ENCODE results near the gene CCSAP.

The CCSAP gene

DNA sequence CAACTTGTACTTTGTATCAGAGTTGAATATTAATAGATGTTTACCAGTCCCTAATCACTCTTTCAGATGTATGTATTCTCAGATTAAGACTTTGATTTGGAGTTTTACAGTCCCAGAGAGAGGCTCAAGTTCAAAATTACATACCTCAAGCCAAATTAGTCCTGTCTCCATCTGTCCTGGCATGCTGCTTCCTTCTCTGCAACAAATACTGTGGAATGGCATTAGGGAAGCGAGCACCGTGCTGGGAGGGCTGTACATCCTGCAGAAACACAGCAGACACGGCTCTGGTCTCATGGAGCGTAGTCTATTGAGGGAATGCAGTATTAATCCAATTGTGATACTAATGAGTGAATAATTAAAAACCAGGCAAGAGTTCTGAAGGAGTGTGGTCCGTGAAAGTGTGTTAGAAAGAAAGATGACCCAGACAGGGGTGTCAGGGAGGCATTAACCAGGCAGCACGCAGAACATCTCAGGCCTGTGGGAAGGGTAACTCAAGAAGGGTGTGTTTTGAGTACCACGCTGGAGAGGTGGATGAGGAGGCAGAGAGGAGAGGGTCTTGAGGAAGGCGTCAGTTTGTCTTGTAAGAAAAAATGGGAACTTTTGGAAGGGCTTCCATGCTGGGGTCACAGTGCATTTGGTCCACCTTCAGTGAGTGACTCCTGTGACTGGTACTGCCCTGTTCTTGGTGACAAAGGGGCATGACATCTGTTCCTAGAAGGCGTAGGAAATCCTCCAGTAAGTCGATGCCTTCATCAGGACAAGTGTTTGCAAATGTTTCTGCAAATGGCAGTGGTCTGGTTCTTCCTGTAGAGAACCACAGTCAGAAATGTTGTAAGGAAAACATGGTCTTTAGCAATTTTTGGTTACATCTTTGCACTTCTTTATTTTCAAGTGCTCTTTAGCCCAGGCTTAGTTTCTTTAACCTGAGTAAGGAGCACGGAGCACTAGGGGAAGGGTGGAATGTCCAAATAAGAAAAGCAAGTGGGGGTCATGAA, 70.4 kb downstream of the CCSAP start:
- TF ChIP-seq FOXP2 (optimal IDR thresholded peaks at IDR 0.05; ENCODE audit: borderline replicate concordance, extremely low read depth, extremely low read length, insufficient read depth) (no peak), POLR2AphosphoS5 (IDR thresholded peaks at IDR 0.05; ENCODE audit: low read depth, low read length) (no peak), TAF1 (IDR thresholded peaks at IDR 0.05; ENCODE audit: borderline replicate concordance, insufficient read depth, low read length) (no peak), SIN3A (IDR thresholded peaks at IDR 0.05; ENCODE audit: borderline replicate concordance, insufficient read depth, low read length) (no peak), REST (IDR thresholded peaks at IDR 0.05; ENCODE audit: insufficient read depth in 1 of 2, low read depth in 2 of 2, low read length in 2 of 2) (no peak)

DNA sequence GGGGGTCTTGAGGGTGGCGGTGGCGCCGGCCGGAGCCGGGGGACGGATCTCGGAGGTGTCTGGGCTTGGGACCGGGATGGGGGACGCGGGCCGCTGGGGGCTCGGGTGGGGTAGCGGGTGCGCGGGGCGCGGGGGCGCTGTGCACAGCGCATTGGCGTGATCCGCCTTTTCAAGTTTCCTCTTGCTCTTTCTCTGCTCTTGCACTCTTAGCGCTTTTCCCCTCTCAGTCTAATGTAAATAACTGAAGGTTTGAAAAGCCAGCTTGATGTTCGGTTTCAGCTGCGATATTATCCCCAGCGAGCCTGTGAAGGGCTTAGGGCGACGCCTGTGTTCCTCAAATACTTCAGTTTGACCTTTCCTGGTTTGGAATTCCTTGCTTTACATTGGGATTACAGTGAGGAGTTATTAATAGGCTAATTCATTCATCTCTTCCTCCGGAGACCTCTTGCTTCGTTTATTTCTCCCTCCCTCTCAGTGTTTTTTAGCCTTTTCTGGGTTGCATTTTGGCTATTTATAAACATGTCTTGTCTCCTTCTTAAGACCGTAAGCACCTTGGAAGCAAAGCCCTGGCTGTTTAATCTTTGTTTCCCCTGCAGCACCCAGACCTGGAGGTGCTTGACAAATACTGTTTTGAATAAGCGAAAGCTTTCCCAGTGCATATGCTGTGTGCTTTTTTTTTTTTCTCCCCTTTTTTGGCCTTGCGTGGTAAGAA, 71.2 kb downstream of the CCSAP start:
- no peak for TF ChIP-seq REST (IDR thresholded peaks at IDR 0.05; ENCODE audit: insufficient read depth in 1 of 2, low read depth in 2 of 2, low read length in 2 of 2)
- no peak for TF ChIP-seq TAF1 (IDR thresholded peaks at IDR 0.05; ENCODE audit: borderline replicate concordance, insufficient read depth, low read length)
- no peak for TF ChIP-seq POLR2AphosphoS5 (IDR thresholded peaks at IDR 0.05; ENCODE audit: low read depth, low read length)
- TF ChIP-seq SIN3A (IDR thresholded peaks at IDR 0.05; ENCODE audit: borderline replicate concordance, insufficient read depth, low read length), result no peak
- TF ChIP-seq FOXP2 (optimal IDR thresholded peaks at IDR 0.05; ENCODE audit: borderline replicate concordance, extremely low read depth, extremely low read length, insufficient read depth), result no peak

Data from PFSK-1 (cell line).